Activated CD4-positive, alpha-beta memory T cell treated with anti-CD3 and anti-CD28 coated beads for 36 hours (primary cell): ENCODE data around the gene UBR3. TPM values are rescaled to one million over a fixed set of nuclear protein-coding genes. Genes with fewer than 3 reads are reported as not detected.

Experiments
- CTCF ChIA-PET: fragments of 350-600 bp; sonication (Branson Sonifier 250); formaldehyde crosslinking; loops from one replicate; lab custom pipeline; 2021; ENCODE audit warnings: antibody characterized with exemption, inconsistent platforms; lab: Charles Lee
- POLR2A ChIA-PET: fragments of 350-600 bp; sonication (Branson Sonifier 250); formaldehyde crosslinking; loops from one replicate; lab custom pipeline; 2021; ENCODE audit warnings: antibody characterized with exemption; lab: Charles Lee
- DNase-seq: peaks from one replicate; pipeline ENCODE4 v3.0.0-alpha.2; 2020
- H3K27ac Mint-ChIP-seq: one replicate; pipeline ENCODE4 v1.8.0; 2021; ENCODE audit warnings: mixed read lengths
- H3K27me3 Mint-ChIP-seq: one replicate; pipeline ENCODE4 v1.8.0; 2021; ENCODE audit warnings: mixed read lengths
- H3K36me3 Mint-ChIP-seq: one replicate; pipeline ENCODE4 v1.8.0; 2021; ENCODE audit warnings: mixed read lengths
- H3K4me1 Mint-ChIP-seq: one replicate; pipeline ENCODE4 v1.8.0; 2021; ENCODE audit warnings: low read depth, mixed read lengths
- H3K4me3 Mint-ChIP-seq: one replicate; pipeline ENCODE4 v1.8.0; 2021; ENCODE audit warnings: mild to moderate bottlenecking, mixed read lengths
- H3K9me3 Mint-ChIP-seq: one replicate; pipeline ENCODE4 v1.8.0; 2021; ENCODE audit warnings: mixed read lengths
- intact Hi-C: fragments of 100-400 bp; cut with micrococcal nuclease; formaldehyde crosslinking; loops from one replicate; pipeline ENCODE4 v1.15.1; 2023
- total RNA-seq, 2 experiments: library from RNA; stranded (reverse); gene quantifications; one replicate each; pipeline ENCODE4 v1.2.3, GENCODE V29; 2021

Gene UBR3
- total RNA-seq, 2 experiments from 2014 or later = 16.2 to 18.1 TPM

DNA sequence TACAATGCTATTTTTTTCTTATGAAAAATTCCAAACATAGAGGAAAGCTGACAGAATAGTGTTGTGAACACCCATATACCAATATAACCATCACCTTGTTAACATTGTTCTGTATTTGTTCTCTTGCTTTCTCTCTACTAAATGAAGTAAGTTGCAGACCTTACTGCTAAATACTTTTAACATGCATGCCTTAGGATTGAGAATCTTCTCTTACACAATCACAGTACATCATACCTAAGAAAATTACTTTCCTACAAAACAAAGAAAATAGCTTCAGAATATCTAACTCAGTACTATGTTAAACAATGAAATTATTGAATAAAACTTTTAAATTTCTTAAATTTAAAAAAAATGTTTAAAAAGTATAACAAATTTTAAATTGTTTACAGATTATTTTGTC lies 136.5 kb downstream of the UBR3 start:
- H3K9me3 Mint-ChIP-seq = peaks cover 3% of the 10 kb centered on the region
- ChIA-PET POLR2A (no interaction called here), CTCF (no interaction called here)
- no peaks in the 10 kb centered on the region for H3K4me1 Mint-ChIP-seq
- no peak overlapping the region for H3K27ac Mint-ChIP-seq
- H3K4me3 Mint-ChIP-seq = no peak overlapping the region
- peaks cover 39% of the 10 kb centered on the region for H3K36me3 Mint-ChIP-seq
- no peak for DNase-seq
- intact Hi-C loops = no loop called here
- H3K27me3 Mint-ChIP-seq = no peaks in the 10 kb centered on the region

GRCh38 chr2:169964740-169965139 lies 137.5 kb downstream of the UBR3 start:
- ChIA-PET CTCF (no interaction called here), POLR2A (no interaction called here)
- H3K36me3 Mint-ChIP-seq = peaks cover 46% of the 10 kb centered on the region
- no peak for DNase-seq
- H3K4me3 Mint-ChIP-seq = no peak overlapping the region
- no peaks in the 10 kb centered on the region for H3K27me3 Mint-ChIP-seq
- peaks cover 3% of the 10 kb centered on the region for H3K9me3 Mint-ChIP-seq
- H3K4me1 Mint-ChIP-seq = no peaks in the 10 kb centered on the region
- intact Hi-C loops = no loop called here
- H3K27ac Mint-ChIP-seq = no peak overlapping the region

DNA sequence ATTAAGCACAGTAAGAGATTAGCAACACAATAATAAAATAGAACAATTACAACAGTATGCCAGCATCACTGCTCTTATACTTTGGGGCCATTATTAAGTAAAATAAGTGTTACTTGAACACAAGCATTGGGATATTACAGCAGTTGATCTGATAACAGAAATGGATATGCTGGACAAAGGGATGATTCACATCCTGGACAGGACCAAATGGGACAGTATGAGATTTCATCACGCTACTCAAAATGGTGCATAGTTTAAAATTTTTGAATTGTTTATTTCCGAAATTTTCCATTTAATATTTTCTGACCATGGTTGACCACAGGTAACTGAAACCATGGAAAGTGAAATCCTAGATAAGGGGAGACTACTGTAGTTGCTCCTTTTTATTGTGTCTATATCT lies 138.2 kb downstream of the UBR3 start:
- ChIA-PET POLR2A (no interaction called here), CTCF (no interaction called here)
- peaks cover 3% of the 10 kb centered on the region for H3K9me3 Mint-ChIP-seq
- DNase-seq = no peak
- peaks cover 50% of the 10 kb centered on the region for H3K36me3 Mint-ChIP-seq
- no peaks in the 10 kb centered on the region for H3K27me3 Mint-ChIP-seq
- no peak overlapping the region for H3K27ac Mint-ChIP-seq
- intact Hi-C loops = no loop called here
- H3K4me3 Mint-ChIP-seq = no peak overlapping the region
- H3K4me1 Mint-ChIP-seq = no peaks in the 10 kb centered on the region

GRCh38 chr2:169966454-169966853 lies 139.2 kb downstream of the UBR3 start:
- intact Hi-C loops = no loop called here
- H3K9me3 Mint-ChIP-seq = peaks cover 3% of the 10 kb centered on the region
- no peak overlapping the region for H3K4me3 Mint-ChIP-seq
- H3K4me1 Mint-ChIP-seq = no peaks in the 10 kb centered on the region
- peaks cover 46% of the 10 kb centered on the region for H3K36me3 Mint-ChIP-seq
- CTCF ChIA-PET = no interaction called here
- POLR2A ChIA-PET = no interaction called here
- no peaks in the 10 kb centered on the region for H3K27me3 Mint-ChIP-seq
- DNase-seq = no peak
- H3K27ac Mint-ChIP-seq = no peak overlapping the region

- Mint-ChIP-seq H3K4me1 (no peaks in the 10 kb centered on the region), H3K27ac (no peak overlapping the region), H3K4me3 (no peak overlapping the region), H3K36me3 (peaks cover 42% of the 10 kb centered on the region), H3K9me3 (peaks cover 3% of the 10 kb centered on the region), H3K27me3 (no peaks in the 10 kb centered on the region)
- ChIA-PET POLR2A (no interaction called here), CTCF (no interaction called here)
- DNase-seq = no peak
- intact Hi-C loops = no loop called here
These were observed 141.5 kb downstream of the UBR3 start for GRCh38 chr2:169968743-169969142.

DNA sequence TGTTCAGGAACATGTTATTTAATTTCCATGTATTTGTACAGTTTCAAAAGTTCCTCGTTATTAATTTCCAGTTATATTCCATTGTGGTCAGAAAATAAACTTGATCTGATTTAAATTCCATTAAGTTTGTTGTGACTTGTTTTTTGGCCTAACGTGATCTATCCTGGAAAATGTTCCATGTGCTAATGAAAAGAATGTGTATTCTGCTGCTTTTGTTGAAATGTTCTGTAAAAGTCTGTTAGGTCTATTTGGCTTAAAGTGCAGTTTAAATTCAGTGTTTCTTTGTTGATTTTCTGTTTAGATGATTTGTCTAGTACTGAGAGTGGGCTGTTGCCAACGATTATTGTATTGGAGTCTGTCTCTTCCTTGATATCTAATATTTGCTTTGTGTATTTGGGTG lies 148.0 kb downstream of the UBR3 start:
- Mint-ChIP-seq H3K4me1 (no peaks in the 10 kb centered on the region), H3K9me3 (peaks cover 30% of the 10 kb centered on the region), H3K36me3 (peaks cover 62% of the 10 kb centered on the region), H3K27me3 (no peaks in the 10 kb centered on the region), H3K4me3 (no peak overlapping the region), H3K27ac (no peak overlapping the region)
- intact Hi-C loops = no loop called here
- ChIA-PET POLR2A (no interaction called here), CTCF (no interaction called here)
- DNase-seq = no peak

DNA sequence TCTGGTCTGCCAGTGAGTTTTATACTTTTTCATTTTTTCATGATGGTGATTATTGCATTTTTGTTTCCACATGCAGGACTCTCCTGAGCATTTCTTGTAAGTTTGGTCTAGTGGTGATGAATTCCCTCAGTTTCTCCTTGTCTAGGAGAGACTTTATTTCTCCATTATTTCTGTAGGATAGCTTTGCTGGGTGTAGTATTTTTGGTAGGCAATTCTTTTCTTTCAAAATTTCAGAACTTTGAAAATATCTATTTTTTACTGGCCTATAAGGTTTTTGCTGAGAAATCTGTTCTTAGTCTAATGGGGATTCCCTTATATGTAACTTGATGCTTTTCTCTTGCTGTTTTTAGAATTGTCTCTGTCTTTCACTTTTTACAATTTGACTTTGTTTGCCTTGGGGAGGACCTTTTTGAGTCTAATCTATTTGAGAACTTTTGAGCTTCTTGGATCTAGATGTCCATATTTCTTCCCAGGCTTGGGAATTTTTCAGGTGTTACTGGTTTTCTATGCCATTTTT lies 149.1 kb downstream of the UBR3 start:
- no peak for DNase-seq
- Mint-ChIP-seq H3K4me1 (no peaks in the 10 kb centered on the region), H3K27me3 (no peaks in the 10 kb centered on the region), H3K36me3 (peaks cover 64% of the 10 kb centered on the region), H3K4me3 (no peak overlapping the region), H3K9me3 (peaks cover 30% of the 10 kb centered on the region), H3K27ac (no peak overlapping the region)
- ChIA-PET CTCF (no interaction called here), POLR2A (no interaction called here)
- intact Hi-C loops = no loop called here

DNA sequence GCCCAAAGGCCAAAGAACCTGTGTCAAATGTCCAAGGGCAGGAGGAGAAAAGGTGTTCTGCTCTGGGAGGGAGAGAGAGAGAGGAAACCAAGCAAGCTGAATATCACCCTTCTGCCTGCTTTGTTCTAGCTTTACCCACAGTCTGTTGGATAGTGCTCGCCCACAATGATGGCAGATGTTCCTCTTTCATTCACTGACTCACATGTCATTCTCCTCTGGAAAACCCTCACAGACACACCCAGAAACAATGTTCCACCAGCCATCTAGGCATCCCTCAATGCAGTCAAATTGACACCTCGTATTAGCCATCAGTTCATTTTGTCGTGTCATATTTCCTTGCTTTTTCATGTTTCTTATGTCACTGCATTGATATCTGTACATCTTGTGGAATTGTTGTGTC lies 150.3 kb downstream of the UBR3 start:
- Mint-ChIP-seq H3K4me3 (no peak overlapping the region), H3K4me1 (no peaks in the 10 kb centered on the region), H3K36me3 (peaks cover 57% of the 10 kb centered on the region), H3K27me3 (no peaks in the 10 kb centered on the region), H3K27ac (no peak overlapping the region), H3K9me3 (peaks cover 30% of the 10 kb centered on the region)
- POLR2A ChIA-PET = no interaction called here
- intact Hi-C loops = no loop called here
- CTCF ChIA-PET = no interaction called here
- DNase-seq = no peak

DNA sequence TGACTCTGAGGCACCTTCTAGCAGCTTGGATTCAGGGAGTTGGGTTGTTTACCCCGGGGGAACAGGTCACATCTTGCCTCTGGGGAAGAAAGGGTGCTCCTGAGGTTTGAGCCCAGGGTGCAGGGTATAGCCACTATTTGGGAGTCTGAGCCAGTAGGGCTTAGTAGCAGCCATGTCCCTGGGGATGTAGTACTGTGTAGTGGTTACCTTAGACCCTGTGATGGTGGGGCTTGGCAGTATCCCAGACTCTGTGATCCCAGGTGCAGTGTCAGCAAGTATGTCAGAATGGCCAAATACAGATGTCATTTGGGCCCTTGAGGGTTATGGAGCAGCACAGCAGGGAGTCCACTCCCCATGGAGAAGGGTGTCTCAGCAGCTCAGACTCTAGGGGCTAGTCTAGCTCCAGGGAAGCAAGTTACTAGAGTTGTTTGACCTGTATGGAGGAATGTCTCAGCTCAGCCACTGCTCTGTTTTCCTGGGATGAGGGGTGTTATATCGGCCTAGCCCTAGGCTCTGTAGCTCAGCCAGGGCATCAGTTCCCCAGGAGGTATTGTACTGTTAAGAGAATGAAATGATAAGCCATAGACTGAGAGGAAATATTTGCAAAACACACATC lies 151.3 kb downstream of the UBR3 start:
- no peaks in the 10 kb centered on the region for H3K27me3 Mint-ChIP-seq
- H3K4me1 Mint-ChIP-seq = peaks cover 3% of the 10 kb centered on the region
- intact Hi-C loops = no loop called here
- DNase-seq = no peak
- peaks cover 57% of the 10 kb centered on the region for H3K36me3 Mint-ChIP-seq
- no peak overlapping the region for H3K27ac Mint-ChIP-seq
- ChIA-PET POLR2A (no interaction called here), CTCF (no interaction called here)
- H3K9me3 Mint-ChIP-seq = peaks cover 30% of the 10 kb centered on the region
- H3K4me3 Mint-ChIP-seq = no peak overlapping the region

DNA sequence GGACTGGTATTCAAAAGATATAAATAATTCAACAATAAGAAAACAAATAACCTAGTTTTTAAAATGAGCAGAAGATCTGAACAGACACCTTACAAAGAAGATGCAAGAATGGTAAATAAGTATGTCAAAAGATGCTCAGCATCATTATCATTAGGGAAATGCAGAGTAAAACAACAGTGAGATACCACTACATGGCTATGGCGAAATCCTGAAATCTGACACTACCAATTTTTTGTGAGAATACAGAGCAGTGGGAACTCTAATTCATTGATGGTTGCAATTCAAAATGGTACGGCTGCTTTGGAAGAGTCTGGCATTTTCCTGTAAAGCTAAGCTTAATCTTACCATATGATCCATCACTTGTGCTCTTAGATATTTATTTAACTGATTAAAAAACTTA lies 151.8 kb downstream of the UBR3 start:
- no peak for DNase-seq
- ChIA-PET CTCF (no interaction called here), POLR2A (no interaction called here)
- intact Hi-C loops = no loop called here
- Mint-ChIP-seq H3K4me3 (no peak overlapping the region), H3K36me3 (peaks cover 52% of the 10 kb centered on the region), H3K4me1 (peaks cover 3% of the 10 kb centered on the region), H3K27me3 (no peaks in the 10 kb centered on the region), H3K27ac (no peak overlapping the region), H3K9me3 (peaks cover 28% of the 10 kb centered on the region)

DNA sequence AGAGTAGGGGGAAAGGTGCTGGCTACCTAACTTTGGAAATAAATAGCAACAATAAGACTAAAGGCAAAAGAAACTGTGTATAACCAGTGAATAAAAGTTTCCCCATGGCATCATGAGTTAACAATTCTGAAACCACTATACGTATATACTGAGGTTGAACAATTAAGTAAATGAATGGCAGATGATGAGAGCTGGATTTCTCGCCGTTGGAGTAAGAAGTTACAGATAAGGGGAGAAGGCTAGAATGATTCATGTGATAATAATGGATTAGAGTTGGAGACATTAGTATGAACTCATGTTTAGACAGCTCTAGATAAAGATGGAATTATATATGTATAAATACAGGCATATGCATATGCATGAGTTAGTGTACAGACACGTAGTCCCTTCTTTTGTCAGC lies 152.7 kb downstream of the UBR3 start:
- peaks cover 44% of the 10 kb centered on the region for H3K36me3 Mint-ChIP-seq
- POLR2A ChIA-PET = no interaction called here
- peaks cover 3% of the 10 kb centered on the region for H3K4me1 Mint-ChIP-seq

DNA sequence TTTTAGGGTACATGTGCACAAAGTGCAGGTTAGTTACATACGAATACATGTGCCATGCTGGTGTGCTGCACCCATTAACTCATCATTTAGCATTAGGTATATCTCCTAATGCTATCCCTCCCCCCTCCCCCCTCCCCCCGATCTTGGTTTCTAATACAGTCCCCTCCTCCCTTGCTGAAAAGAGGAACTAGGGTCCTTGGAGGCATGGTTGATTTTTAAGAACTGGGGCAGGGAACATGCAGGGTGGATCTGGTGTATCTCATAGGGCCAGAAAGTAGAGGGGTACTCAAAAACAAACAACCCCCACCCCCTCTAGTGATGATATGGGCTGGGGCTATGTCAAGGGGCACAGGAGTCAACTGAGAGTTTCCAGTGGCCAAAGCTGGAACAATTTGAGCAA lies 153.4 kb downstream of the UBR3 start:
- Mint-ChIP-seq H3K4me1 (peaks cover 3% of the 10 kb centered on the region), H3K27me3 (no peaks in the 10 kb centered on the region), H3K9me3 (peaks cover 12% of the 10 kb centered on the region), H3K36me3 (peaks cover 39% of the 10 kb centered on the region), H3K27ac (no peak overlapping the region), H3K4me3 (no peak overlapping the region)
- intact Hi-C loops = no loop called here
- ChIA-PET CTCF (no interaction called here), POLR2A (no interaction called here)
- no peak for DNase-seq

More for the DNA sequence above, 152.7 kb downstream of the UBR3 start:
- intact Hi-C loops = no loop called here
- no peak for DNase-seq
- CTCF ChIA-PET = no interaction called here
- Mint-ChIP-seq H3K27me3 (no peaks in the 10 kb centered on the region), H3K27ac (no peak overlapping the region), H3K4me3 (no peak overlapping the region), H3K9me3 (peaks cover 18% of the 10 kb centered on the region)

DNA sequence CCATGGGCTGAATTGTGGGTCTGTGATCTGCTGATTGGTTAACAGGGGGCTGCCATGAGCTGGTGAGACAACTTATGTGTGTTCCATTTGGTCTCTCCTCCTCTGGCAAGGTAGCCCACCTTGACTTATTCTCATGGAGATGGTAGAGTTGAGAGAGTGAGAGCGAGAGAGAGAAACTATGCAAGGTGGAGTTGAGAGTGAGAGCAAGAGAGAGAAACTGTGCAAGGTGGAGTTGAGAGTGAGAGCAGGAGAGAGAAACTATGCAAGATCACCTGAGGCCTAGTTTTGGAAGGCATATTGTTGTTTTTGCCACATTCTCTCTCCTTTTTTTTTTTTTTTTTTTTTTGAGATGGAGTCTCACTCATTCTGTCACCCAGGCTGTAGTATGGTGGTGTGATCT lies 155.7 kb downstream of the UBR3 start:
- H3K4me1 Mint-ChIP-seq = peaks cover 3% of the 10 kb centered on the region
- ChIA-PET POLR2A (no interaction called here), CTCF (no interaction called here)
- no peak overlapping the region for H3K4me3 Mint-ChIP-seq
- H3K27ac Mint-ChIP-seq = no peak overlapping the region
- H3K36me3 Mint-ChIP-seq = peaks cover 27% of the 10 kb centered on the region
- H3K9me3 Mint-ChIP-seq = no peaks in the 10 kb centered on the region
- DNase-seq = no peak
- intact Hi-C loops = no loop called here
- no peaks in the 10 kb centered on the region for H3K27me3 Mint-ChIP-seq
